ENCODE measurements around the gene IKBKG. TPM values are rescaled to one million over a fixed set of nuclear protein-coding genes. Genes with fewer than 3 reads are reported as not detected.

The IKBKG gene
- total RNA-seq, 2 experiments from 2014 or later, result 14.3 to 34.4 TPM

DNA sequence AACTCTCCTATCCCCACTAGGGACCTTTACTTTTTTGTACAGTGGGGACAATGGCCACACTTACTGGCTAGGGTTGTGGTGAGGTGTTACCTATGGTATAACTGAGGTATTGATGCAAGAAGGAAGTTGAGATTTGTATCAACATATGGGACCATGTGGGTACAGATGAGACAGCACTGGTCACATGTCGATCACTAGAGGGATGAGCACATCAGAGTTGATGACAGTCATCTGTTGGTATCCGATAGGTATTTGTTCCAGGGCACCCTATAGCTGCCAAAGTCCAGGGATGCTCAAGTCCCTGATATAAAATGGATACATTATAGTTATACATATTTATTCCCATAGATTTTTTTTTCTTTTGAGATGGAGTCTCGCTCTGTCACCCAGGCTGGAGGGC, 44.4 kb upstream of the IKBKG start:
- Histone ChIP-seq H3K36me3 (ENCODE audit: insufficient read depth, low read length) (no peaks in the 10 kb centered on the region), H3K27ac (ENCODE audit: low read depth, low read length, poor library complexity, severe bottlenecking) (no peak overlapping the region), H3K79me2 (ENCODE audit: insufficient read depth, low read depth, low read length) (no peaks in the 10 kb centered on the region), H3K9me3 (ENCODE audit: low read length) (no peaks in the 10 kb centered on the region), H3K9me2 (ENCODE audit: insufficient read depth, low read length) (no peaks in the 10 kb centered on the region), H3K4me3 (ENCODE audit: low read depth, low read length, poor library complexity, severe bottlenecking) (no peak overlapping the region), H2AFZ (ENCODE audit: low read length) (no peak overlapping the region), H3K4me2 (ENCODE audit: low read length) (no peak overlapping the region), H3K4me1 (ENCODE audit: insufficient read depth, low read length, poor library complexity, severe bottlenecking) (no peaks in the 10 kb centered on the region), H4K20me1 (ENCODE audit: insufficient read depth, low read length) (no peaks in the 10 kb centered on the region)
- CTCF ChIA-PET (ENCODE audit: unreplicated experiment), result no interaction called here
- intact Hi-C loops (cut with micrococcal nuclease; ENCODE audit: unreplicated experiment), result no loop called here
- no peak for TF ChIP-seq CTCF (conservative IDR thresholded peaks at IDR 0.05; ENCODE audit: low read length)
- no peak for TF ChIP-seq EZH2phosphoT487 (IDR thresholded peaks at IDR 0.05; ENCODE audit: borderline replicate concordance, low read depth, low read length)
- POLR2A ChIA-PET, result interaction anchor here (0.9 kb wide), 1 partner anchor 12 kb away, joined by 4 read pairs; the partner anchor contains the start of gene SLC10A3
- BruUV-seq (replicated peaks), result no TSS peak
- no peak for DNase-seq (ENCODE audit: low spot score)

- Histone ChIP-seq H3K4me2 (ENCODE audit: low read length) (no peak overlapping the region), H3K36me3 (ENCODE audit: insufficient read depth, low read length) (peaks cover 9% of the 10 kb centered on the region), H3K4me1 (ENCODE audit: insufficient read depth, low read length, poor library complexity, severe bottlenecking) (no peaks in the 10 kb centered on the region), H3K27ac (ENCODE audit: low read depth, low read length, poor library complexity, severe bottlenecking) (no peak overlapping the region), H3K79me2 (ENCODE audit: insufficient read depth, low read depth, low read length) (no peaks in the 10 kb centered on the region), H4K20me1 (ENCODE audit: insufficient read depth, low read length) (no peaks in the 10 kb centered on the region), H3K9me3 (ENCODE audit: low read length) (no peaks in the 10 kb centered on the region), H2AFZ (ENCODE audit: low read length) (no peak overlapping the region), H3K4me3 (ENCODE audit: low read depth, low read length, poor library complexity, severe bottlenecking) (no peak overlapping the region), H3K9me2 (ENCODE audit: insufficient read depth, low read length) (no peaks in the 10 kb centered on the region)
- BruUV-seq (replicated peaks), result no TSS peak
- intact Hi-C loops (cut with micrococcal nuclease; ENCODE audit: unreplicated experiment), result no loop called here
- no peak for DNase-seq (ENCODE audit: low spot score)
- ChIA-PET POLR2A (no interaction called here), CTCF (ENCODE audit: unreplicated experiment) (no interaction called here)
- TF ChIP-seq EZH2phosphoT487 (IDR thresholded peaks at IDR 0.05; ENCODE audit: borderline replicate concordance, low read depth, low read length) (no peak), CTCF (conservative IDR thresholded peaks at IDR 0.05; ENCODE audit: low read length) (no peak)
Observed at GRCh38 chrX:154505734-154506133, 41.7 kb upstream of the IKBKG start.

- Histone ChIP-seq H3K27ac (ENCODE audit: low read depth, low read length, poor library complexity, severe bottlenecking) (no peak overlapping the region), H3K36me3 (ENCODE audit: insufficient read depth, low read length) (peaks cover 9% of the 10 kb centered on the region), H3K4me1 (ENCODE audit: insufficient read depth, low read length, poor library complexity, severe bottlenecking) (no peaks in the 10 kb centered on the region), H3K4me2 (ENCODE audit: low read length) (no peak overlapping the region), H3K9me3 (ENCODE audit: low read length) (no peaks in the 10 kb centered on the region), H3K4me3 (ENCODE audit: low read depth, low read length, poor library complexity, severe bottlenecking) (no peak overlapping the region), H4K20me1 (ENCODE audit: insufficient read depth, low read length) (no peaks in the 10 kb centered on the region), H3K79me2 (ENCODE audit: insufficient read depth, low read depth, low read length) (no peaks in the 10 kb centered on the region), H3K9me2 (ENCODE audit: insufficient read depth, low read length) (no peaks in the 10 kb centered on the region), H2AFZ (ENCODE audit: low read length) (no peak overlapping the region)
- intact Hi-C loops (cut with micrococcal nuclease; ENCODE audit: unreplicated experiment), result no loop called here
- no peak for TF ChIP-seq CTCF (conservative IDR thresholded peaks at IDR 0.05; ENCODE audit: low read length)
- no peak for TF ChIP-seq EZH2phosphoT487 (IDR thresholded peaks at IDR 0.05; ENCODE audit: borderline replicate concordance, low read depth, low read length)
- DNase-seq (ENCODE audit: low spot score), result no peak
- ChIA-PET CTCF (ENCODE audit: unreplicated experiment) (no interaction called here), POLR2A (no interaction called here)
- no TSS peak for BruUV-seq (replicated peaks)
Observed at GRCh38 chrX:154506483-154507332, 40.7 kb upstream of the IKBKG start.

Measured in OCI-LY7 (cell line).